Activated CD4-positive, alpha-beta T cell treated with anti-CD3 and anti-CD28 coated beads, Interleukin-2, amount 50 U/mL, for 24 hours (primary cell): ENCODE data around the gene CARD18.
"Not testable (repeated sequence)": the region's sequence is repeated elsewhere in the genome, so short reads cannot be mapped to it uniquely, and the experiment has no call there.

Experiments
- DNase-seq, 2 donors: peaks; one replicate each; pipeline ENCODE4 v3.0.0-alpha.2; 2020; ENCODE audit warnings: low read depth in 1 of 2, low spot score in 1 of 2

The CARD18 gene

GRCh38 chr11:105135883-105136282, 3.7 kb downstream of the CARD18 start:
- DNase-seq = no peak

DNA sequence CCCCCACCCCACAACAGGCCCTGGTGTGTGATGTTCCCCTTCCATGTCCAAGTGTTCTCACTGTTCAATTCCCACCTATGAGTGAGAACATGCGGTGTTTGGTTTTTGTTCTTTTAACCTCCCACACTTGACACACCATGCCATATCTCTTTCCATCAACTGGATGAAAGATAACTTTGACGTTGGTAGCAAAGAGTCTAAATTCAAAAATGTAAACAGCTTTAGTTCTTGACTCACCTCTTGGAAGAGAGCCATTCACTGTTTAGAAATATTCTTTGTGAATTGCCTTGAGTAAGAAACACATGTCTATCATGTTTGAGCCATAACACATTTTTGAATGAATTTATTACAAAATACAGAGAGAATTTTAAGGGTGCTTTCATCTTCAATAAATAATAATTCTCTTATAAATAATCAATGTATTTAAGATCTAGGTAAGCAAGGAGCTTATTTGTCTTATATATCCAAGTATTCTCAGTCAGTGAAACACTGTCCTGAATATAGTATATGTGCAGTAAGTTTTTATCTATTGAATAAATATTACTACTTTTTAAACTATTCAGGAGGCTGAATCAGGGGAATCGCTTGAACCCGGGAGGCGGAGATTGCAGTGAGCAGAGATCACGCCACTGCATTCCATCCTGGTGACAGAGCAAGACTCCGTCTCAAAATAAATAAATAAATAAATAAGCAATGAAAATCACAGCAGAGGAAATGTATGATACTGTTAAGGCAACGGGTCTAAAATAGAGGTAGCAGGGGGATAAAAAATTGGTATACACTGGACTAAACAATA, 6.7 kb downstream of the CARD18 start:
- DNase-seq = no peak

DNA sequence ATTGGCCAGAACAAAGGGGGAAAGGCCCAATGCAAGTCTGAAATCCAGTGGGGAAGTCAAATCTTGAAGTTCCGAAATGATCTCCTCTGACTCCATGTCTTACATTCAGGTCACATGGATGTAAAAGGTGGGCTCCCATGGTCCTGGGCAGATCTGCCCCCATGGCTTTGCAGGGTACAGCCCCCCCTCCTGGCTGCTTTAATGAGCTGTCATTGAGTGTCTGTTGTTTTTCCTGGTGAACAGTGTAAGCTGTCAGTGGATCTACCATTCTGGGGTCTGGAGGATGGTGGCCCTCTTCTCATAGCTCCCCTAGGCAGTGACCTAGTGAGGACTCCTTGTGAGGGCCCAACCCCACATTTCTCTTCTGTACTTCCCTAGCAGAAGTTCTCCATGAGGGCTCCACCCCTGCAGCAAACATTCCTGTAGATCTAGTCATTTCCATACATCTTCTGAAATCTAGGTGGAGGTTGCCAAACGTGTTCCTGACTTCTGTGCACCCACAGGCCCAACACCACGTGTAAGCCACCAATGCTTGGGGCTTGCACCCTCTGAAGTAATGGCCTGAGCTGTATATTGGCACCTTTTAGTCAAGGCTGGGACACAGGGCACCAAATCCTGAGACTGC, 9.3 kb downstream of the CARD18 start:
- no peak for DNase-seq

DNA sequence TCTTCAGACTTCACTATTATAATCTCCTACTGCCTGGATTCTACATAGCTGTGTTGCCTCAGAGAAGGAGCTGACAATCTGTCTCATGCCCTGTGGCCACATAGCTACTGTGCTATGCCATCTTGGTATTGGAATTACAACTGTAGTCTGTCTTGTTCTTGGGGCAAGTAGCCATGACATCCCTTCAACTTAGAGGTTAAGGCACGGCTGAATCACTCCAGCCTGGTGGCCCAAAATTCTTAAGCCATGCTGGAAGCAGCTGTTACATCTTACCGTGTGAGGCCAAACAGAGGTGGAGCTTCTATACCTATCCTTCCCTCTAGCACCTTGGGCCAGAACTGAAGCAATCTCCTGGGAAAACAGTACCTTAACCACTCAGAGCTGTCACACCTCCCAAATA, 14.8 kb downstream of the CARD18 start:
- DNase-seq = no peak

DNA sequence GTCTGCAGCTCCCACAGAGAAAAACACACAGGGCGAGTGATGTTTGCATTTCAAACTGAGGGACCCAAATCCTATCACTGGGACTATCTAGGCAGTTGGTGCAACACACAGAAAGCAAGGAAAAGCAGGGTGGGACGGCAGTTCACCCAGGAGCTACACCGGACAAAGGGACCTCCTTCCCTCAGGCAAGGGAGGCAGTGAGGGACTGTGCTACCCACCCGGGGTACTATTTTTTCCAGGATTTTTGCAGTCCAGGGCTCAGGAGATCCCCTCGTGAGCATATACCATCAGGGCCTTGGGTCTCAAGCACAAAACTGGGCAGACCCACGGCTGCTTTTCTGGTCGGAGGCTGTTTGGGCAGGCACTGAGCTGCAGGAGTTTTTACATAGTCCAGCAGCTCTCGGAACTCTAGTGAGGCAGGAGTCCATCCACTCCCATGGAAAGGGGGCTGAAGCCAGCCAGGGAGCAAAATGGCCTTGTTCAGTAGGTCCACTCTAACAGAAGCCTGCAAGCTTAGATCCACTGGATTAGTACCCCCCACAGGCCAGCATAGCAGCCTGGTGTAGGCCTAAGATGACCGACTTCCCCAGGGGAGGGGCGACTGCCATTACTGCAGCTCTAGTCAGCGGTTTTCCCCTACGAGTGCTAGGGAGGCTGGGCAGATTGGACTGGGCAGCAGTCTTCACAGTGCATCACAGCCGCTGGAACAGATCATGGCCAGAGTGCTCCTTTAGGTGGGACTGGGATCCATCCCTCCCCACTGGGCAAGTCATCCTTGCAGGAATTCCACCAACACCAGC, 28.2 kb downstream of the CARD18 start:
- no peak for DNase-seq

- no peak for DNase-seq
Measured at GRCh38 chr11:105110688-105111030, 28.9 kb downstream of the CARD18 start.

DNA sequence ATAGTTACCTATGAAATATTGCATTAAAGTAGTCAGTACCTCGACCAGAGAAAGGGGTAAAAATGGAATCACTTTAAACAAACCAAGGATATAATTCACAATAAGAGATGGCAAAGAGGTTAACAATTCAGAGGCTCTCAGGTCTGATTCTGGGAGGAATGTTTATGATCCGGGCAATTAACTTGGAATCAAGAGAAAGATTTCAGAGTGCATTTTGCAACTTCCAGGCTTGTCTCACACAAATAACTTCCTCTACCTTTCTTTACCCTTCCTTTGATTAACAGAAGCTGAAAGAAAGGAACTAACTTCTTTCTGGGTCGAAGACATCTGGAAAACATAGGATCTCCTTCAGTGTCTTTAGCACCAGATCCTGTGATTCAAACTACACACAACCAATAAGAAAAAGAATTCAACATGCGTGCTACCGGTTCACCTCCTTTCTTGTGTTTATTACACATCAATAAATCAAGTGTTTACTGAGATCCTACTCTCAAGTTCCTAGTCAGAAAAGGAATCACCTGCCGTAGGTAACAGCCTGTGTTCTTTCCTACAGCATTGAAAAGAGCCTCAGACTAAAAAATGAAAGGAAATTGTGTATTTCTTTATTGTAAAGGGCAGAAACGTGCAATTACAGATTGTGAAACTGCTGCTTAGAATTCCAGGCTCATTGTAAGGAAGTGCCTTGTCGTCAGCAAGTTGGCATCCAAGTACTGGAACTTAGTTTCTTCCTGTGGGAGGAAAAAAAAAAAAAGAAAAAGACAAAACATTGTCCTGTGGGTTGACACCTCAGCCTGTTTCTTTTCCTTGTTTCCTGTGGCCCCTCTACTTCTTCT, 29.5 kb downstream of the CARD18 start:
- no peak for DNase-seq

DNA sequence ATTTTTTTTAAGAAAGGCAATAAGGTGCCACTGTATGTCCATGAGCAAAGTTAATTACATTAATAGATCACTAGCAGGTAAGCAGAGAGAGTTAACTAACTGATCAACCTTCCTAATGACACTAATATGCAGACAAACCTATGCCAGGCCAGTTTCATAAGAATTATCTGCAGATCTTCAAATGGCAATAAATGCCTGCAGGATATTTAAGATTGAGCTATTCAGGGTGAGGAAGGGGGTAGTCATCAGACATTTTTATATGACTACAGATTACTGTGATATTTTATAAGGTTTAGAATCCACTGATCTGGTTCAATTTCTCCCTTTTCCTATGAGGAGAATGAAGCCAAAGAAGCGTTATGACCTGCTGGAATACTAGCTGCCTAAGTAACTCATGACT, 30.2 kb downstream of the CARD18 start:
- DNase-seq = no peak

DNA sequence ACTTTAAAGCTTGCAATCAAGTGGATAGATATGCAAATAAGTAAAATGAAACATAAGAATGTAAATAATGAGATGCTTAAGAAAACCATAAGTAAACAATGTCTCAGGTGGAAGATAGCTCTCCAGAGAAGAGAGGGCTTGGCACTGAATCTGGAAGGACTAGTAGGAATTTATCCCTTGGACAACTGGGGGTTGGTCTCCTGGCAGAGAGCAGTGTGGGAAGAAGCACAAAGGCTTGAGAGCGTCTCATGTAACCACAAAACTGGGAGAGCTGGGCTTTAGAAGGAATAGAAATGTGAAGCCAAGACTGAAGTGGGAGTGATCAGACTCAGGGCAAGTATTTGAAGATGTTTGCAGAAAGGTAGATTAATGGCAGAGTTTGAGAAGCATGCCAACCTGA, 31.3 kb downstream of the CARD18 start:
- no peak for DNase-seq

GRCh38 chr11:105107226-105107825, 32.2 kb downstream of the CARD18 start:
- peak in 1 of 2 donors; percentile 7 for DNase-seq

- DNase-seq = no peak
Measured at GRCh38 chr11:105106140-105106539, 33.4 kb downstream of the CARD18 start.

GRCh38 chr11:105104292-105104691, 35.3 kb downstream of the CARD18 start:
- DNase-seq = no peak

DNA sequence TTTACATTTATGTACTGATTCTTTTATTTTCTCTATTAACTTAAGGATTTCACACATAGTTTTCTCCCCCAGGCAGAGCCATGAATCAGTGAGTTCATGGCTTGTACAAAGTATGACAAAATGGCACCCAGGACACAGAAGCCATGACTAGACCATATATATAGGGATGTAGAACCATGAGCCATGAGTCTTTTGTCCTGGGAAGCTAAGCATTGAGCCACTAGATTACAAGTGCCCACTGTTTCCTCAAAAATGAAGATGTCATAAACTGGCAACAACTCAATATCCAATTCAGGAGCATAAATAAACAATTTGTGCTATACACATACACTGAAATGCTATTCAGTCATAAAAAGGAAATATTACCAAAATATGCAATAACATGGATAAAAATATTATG, 36.2 kb downstream of the CARD18 start:
- DNase-seq = no peak

GRCh38 chr11:105102079-105102581, 37.4 kb downstream of the CARD18 start:
- DNase-seq = not testable (repeated sequence)

GRCh38 chr11:105100981-105101630, 38.5 kb downstream of the CARD18 start:
- no peak for DNase-seq

GRCh38 chr11:105100206-105100605, 39.4 kb downstream of the CARD18 start:
- DNase-seq = no peak

DNA sequence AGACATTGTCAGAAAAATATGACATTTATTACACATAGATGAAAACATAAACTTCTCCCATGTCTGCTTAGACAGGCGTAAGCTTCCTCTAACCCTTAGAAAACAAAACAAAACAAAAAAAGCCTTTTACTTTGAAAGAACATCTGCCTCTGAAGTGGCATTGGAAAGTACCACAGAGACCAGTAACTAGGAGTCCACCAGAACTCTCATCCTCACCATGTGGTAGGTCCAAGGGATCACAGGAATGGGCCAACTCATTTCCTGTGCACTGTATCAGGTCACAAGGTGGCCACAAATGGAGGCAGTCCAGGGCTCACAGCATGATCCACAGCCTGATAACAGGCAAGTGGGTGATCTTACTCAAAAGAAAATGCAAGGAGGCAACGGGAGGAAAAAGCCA, 40.0 kb downstream of the CARD18 start:
- DNase-seq = not testable (repeated sequence)

- DNase-seq = no peak
Measured at GRCh38 chr11:105092256-105093239, 47.0 kb downstream of the CARD18 start.
